HG02981 (cell line): ENCODE results near the gene C4B.
"Not testable (repeated sequence)": the region's sequence is repeated elsewhere in the genome, so short reads cannot be mapped to it uniquely, and the experiment has no call there.

Source experiments
- ATAC-seq: cut with Tn5 transposase; IDR thresholded peaks from one replicate; pipeline ENCODE4 v1.9.1; 2021; ENCODE audit warnings: mild to moderate bottlenecking, moderate library complexity; ENCODE audit not compliant: unreplicated experiment

C4B gene

DNA sequence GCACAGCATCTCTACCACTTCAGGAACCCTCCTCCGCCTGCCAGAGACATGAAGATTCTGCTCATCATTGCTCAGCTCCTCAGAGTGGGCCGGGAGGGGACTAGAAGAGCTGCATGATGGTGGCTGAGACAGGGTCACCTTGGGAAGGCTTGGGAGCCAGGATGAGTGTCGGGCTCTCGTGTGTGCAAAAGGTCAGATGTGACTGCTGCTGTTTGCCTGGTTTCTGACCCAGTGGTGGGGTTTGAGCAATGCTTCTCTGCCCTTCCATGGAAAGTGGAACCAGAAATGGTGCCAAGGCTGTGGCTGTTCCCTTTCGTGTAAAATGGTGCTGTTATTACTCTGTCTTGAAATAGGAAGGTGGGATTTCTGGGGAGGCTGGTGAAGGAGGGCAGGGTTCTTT is 33.6 kb upstream of the C4B start:
- ATAC-seq, result not testable (repeated sequence)

DNA sequence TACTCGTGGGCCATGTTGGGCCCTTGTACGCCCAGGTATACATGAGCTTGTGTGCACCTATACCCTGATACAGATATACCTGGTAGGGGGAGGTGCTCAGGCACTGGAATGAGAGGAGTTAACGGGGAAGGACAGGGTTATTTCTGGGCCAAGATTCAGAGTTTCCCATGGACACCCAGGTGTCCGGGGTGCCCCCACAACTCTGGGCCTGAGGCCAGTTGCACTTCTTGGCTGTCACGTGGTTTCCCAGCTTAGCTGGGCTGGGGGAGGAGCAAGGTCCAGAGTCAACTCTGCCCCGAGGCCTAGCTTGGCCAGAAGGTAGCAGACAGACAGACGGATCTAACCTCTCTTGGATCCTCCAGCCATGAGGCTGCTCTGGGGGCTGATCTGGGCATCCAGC is 32.9 kb upstream of the C4B start, which contains the start of gene C4A:
Gene C4A, plus strand, starts transcription at position 314 of the 400 bp plus-strand sequence. Its CDS starts 51 bp downstream, at position 365.
- ATAC-seq, result not testable (repeated sequence)

DNA sequence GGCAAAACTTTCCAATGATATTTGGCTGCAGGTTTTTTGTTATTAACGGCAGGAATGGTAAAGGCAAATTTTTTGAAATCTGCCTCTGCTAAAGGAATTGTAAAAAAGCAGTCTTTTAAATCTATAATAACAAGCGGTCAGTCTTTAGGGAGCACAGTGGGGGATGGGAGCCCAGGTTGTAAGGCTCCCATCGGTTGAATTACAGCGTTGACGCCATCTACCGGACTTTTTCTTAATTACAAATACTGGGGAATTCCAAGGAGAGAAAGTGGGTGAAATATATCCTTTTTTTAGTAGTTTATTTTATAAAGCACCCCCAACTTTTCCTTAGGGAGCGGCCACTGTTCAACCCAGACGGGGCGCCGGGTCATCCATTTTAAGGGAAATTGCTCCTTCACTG is 25.2 kb upstream of the C4B start:
- ATAC-seq, result not testable (repeated sequence)

DNA sequence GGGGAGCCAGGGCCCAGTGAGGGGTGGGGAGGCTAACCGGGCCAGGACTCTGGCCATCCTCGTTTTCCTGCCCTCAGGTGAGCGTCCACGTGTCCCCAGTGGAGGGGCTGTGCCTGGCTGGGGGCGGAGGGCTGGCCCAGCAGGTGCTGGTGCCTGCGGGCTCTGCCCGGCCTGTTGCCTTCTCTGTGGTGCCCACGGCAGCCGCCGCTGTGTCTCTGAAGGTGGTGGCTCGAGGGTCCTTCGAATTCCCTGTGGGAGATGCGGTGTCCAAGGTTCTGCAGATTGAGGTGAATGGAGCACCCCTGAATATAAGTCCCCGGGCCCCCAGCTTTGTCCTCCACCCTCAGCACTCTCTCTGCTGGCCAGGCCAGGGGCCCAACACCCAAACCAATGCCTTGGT is 20.2 kb upstream of the C4B start:
- ATAC-seq, result not testable (repeated sequence)

DNA sequence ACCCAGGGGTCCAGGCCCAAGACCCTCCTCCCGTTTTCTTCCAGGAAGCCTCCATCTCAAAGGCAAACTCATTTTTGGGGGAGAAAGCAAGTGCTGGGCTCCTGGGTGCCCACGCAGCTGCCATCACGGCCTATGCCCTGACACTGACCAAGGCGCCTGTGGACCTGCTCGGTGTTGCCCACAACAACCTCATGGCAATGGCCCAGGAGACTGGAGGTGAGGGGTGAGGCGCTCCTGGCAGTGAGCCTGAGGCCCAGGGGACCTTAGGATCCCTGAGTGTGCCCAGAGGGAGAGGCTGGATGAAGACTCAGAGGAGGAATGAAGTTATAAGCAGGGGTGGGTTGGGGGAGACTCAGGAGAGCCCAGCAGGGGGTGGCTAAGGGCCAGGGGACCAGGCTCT is 18.2 kb upstream of the C4B start:
- ATAC-seq, result not testable (repeated sequence)

DNA sequence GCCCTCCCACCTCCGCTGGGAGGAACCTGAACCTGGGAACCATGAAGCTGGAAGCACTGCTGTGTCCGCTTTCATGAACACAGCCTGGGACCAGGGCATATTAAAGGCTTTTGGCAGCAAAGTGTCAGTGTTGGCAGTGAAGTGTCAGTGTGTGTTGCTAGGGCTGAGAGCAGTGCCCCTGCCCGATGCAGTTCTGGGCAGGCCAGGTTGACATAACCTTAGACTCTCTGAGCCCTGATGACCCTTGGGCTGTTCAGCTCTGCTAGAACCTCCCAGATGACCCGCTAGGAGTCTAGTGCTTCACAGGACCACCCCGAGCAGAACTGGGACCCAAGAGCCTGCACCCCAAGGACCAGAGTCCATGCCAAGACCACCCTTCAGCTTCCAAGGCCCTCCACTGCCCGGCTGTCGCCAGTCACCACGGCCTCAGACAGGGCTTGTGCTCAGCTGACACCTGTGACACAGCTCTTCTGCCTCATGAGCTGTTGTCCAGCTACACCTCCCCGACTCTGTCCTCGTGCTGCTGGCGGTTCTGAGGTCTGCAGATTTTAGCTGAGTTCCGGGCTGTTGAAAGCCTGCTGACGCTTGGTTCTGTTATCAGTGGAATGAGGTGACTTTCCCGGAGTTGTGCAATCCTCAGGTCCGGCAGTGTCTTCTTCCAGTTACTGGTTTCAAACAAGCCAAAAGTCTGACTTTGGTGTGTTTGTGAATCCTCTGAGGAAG is 11.9 kb upstream of the C4B start:
- not testable (repeated sequence) for ATAC-seq

DNA sequence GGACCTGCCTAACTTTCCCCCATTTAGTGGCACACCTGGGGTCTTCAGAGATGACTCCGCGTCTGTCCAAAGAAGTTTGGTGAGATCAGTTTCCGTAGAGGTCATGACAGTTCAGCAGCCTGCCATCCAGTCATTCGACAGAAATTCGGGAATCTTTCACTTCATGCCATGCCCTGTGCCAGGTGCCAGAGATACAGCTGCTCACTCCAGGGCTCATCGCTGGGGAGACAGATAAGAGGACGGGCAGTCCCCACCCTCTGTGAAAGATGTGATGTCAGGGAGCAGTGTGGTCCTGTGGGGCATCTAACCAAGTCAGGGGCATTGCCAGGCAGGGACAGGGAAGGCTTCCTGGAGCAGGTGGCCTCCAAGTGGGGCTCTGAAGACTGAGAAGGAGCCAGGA is 11.3 kb upstream of the C4B start:
- not testable (repeated sequence) for ATAC-seq

DNA sequence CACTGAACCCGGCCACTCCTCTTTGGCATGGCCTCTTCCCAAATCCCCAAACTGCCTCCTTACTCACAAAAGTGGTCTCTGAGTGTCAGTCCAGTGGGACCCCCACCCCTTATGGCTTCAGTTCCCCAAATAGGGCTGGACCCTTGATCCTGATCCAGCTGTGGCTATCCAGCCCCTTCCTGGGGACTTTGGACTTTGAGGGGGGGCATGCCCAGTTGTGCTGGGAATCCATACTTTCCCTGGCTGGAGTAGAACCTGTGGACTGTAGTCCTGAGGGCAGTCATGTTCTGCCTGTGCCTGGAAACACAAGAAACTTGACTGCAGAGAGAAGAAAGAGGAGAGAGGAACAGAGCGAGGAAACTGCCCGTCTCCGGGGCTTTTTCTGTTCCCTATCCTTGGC is 10.2 kb upstream of the C4B start:
- not testable (repeated sequence) for ATAC-seq

DNA sequence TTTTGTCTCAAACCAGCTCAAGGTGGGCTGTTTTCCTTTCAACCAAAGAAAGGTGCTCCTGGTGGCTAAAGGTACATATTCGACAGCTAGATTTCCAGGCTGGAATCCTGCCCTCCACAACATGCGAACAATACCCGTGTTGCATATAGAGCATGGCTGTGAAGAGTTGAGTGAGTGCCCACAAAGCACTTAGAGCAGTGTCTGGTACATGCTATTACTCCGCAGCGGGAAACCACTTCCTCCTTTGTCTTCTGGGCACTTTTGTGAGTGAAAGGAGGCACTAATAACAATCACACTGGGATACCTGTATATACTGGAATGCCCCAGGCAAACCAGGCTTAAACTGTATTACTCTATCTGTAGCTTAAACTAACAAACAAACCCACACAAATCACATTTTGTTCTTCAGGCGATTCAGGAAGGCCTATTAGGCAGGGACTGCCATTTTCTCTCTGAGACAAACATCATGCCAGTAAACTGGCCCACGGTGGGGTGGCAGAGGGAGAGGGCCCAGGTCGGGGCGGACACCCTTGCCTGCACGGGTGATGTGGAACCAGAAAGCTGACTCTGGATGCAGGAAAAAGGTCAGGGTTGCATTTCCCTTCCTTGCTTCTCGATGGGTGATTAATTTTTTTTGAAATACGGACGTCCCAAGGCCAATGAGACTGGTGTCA is 9.6 kb upstream of the C4B start:
- not testable (repeated sequence) for ATAC-seq

DNA sequence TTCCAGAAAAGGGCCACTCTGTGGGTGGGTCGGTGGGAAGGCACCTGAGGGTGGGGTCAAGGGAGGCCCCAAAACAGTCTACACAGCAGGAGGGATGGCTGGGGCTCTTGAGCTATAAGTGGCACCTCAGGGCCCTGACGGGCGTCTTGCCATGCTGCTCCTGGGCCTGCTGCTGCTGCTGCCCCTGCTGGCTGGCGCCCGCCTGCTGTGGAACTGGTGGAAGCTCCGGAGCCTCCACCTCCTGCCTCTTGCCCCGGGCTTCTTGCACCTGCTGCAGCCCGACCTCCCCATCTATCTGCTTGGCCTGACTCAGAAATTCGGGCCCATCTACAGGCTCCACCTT is 9.1 kb upstream of the C4B start:
- not testable (repeated sequence) for ATAC-seq

DNA sequence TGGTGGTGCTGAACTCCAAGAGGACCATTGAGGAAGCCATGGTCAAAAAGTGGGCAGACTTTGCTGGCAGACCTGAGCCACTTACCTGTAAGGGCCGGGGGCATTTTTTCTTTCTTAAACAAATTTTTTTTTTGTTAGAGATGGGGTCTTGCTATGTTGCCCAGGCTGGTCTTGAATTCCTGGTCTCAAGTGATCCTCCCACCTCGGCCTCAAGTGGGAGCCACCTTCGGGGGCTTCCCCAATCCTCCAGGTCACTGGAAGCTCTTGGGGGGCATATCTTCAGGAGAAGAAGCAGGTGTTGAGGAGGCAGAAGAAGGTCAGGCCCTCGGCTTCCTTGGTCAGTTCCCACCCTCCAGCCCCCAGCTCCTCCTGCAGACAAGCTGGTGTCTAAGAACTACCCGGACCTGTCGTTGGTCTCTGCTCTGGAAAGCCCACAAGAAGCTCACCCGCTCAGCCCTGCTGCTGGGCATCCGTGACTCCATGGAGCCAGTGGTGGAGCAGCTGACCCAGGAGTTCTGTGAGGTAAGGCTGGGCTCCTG is 8.5 kb upstream of the C4B start:
- ATAC-seq, result not testable (repeated sequence)

DNA sequence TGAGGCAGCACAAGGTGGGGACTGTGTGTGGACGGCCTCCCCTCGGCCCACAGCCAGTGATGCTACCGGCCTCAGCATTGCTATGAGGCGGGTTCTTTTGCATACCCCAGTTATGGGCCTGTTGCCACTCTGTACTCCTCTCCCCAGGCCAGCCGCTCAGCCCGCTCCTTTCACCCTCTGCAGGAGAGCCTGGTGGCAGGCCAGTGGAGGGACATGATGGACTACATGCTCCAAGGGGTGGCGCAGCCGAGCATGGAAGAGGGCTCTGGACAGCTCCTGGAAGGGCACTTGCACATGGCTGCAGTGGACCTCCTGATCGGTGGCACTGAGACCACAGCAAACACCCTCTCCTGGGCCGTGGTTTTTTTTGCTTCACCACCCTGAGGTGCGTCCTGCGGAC is 7.5 kb upstream of the C4B start:
- not testable (repeated sequence) for ATAC-seq

DNA sequence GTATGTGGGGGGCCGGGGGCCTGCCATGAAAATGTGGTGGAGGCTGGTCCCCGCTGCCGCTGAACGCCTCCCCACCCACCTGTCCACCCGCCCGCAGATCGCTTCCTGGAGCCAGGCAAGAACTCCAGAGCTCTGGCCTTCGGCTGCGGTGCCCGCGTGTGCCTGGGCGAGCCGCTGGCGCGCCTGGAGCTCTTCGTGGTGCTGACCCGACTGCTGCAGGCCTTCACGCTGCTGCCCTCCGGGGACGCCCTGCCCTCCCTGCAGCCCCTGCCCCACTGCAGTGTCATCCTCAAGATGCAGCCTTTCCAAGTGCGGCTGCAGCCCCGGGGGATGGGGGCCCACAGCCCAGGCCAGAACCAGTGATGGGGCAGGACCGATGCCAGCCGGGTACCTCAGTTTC is 6.6 kb upstream of the C4B start:
- not testable (repeated sequence) for ATAC-seq

DNA sequence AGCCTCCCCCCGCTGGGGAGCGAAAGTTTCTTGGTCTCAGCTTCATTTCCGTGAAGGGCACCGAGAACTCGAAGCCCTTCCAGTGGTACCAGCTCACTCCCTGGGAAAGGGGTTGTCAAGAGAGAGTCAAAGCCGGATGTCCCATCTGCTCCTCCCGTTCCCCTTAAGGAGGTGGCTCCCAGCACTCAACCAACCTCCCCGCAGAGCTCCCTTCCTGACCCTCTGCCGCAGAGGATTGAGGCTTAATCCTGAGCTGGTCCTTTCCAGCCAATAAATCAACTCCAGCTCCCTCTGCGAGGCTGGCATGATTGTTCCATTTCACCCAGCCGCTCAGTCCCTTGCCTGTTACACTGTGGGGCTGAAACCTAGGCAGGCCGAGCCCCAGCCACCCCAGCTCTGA is 6.0 kb upstream of the C4B start:
- not testable (repeated sequence) for ATAC-seq

DNA sequence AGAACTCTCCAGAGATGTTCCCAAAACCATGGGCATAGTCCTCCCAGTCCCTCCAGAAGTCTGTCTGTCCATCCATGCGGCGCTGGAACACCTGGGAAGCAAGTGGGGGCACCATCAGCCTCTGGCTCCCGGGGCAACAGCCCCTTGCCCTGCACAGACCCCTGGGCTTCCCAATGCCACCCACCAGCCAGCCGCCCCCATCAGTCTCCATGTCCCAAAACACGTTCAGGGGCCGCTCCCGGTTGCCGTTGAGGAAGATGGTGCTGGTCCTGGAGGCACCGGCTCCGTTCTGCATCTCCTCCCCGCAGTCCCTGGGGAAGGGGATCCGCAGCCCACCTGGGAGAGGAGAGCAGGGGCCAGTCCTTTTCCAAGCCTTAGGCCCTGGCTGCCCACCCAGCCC is 5.1 kb upstream of the C4B start:
- ATAC-seq, result not testable (repeated sequence)

DNA sequence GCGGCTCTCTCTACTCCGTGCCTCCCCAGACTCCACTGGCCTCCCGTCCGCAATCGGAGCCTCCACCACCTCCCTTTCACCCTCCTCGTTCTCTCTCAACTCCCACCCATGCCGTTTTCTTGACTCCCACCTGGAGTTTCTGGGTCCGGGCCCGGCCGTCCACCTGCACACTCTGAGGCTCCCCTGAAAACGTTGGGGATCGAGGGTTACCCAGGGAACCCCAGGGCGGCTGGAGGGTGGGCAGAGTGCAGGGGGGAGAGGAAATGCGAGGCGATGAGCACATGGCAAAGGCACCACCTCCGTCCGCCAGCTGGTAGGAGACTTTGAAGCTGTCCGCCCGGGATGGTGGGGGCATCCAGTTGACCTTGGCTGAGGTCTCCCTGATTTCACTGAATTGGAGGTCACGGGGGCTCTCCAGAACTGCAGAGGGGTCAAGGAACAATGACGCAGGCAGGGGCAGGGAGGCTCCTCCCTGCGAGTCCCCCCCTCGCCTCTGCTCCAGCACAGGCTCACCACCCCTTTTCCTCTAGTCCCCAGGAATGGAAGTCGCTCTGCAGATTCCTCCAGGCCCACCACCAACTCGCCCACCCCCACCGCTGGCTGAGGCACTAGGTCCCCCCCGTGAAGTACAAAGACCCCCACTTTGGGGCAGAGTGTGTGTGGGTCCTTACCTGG is 3.6 kb upstream of the C4B start:
- ATAC-seq, result not testable (repeated sequence)

DNA sequence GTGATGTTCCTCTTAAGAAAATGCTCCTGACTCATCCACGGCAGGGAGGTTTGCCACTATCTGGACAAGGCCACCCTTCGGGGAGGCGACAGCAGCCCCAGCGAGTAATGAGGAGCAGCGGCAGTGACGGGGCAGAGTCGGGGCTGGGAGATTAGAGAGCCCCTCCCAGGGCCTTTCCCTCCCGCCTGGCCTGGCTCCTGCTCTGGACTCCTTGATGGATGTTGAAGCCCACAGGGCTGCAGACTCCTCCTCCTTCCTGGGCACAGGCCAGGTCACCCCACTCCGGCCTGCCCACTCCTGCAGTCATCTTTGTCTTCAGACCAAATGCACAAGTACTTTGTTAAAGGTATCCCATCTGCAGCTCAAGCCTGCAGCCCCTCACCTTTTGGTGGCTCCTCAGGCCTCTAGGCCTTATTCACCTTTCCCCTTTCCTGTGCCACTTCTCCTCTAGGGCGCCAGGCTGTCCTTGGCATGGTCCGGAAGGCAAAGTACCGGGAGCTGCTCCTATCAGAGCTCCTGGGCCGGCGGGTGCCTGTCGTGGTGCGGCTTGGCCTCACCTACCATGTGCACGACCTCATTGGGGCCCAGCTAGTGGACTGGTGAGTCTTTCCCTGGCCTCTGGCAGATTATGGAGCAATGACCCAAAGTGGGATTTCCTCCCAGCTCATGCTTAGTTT is 1.5 kb upstream of the C4B start:
- not testable (repeated sequence) for ATAC-seq

DNA sequence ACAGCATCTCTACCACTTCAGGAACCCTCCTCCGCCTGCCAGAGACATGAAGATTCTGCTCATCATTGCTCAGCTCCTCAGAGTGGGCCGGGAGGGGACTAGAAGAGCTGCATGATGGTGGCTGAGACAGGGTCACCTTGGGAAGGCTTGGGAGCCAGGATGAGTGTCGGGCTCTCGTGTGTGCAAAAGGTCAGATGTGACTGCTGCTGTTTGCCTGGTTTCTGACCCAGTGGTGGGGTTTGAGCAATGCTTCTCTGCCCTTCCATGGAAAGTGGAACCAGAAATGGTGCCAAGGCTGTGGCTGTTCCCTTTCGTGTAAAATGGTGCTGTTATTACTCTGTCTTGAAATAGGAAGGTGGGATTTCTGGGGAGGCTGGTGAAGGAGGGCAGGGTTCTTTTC is 857 bp upstream of the C4B start:
- ATAC-seq, result not testable (repeated sequence)

DNA sequence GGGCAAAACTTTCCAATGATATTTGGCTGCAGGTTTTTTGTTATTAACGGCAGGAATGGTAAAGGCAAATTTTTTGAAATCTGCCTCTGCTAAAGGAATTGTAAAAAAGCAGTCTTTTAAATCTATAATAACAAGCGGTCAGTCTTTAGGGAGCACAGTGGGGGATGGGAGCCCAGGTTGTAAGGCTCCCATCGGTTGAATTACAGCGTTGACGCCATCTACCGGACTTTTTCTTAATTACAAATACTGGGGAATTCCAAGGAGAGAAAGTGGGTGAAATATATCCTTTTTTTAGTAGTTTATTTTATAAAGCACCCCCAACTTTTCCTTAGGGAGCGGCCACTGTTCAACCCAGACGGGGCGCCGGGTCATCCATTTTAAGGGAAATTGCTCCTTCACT is 7.5 kb downstream of the C4B start:
- not testable (repeated sequence) for ATAC-seq

DNA sequence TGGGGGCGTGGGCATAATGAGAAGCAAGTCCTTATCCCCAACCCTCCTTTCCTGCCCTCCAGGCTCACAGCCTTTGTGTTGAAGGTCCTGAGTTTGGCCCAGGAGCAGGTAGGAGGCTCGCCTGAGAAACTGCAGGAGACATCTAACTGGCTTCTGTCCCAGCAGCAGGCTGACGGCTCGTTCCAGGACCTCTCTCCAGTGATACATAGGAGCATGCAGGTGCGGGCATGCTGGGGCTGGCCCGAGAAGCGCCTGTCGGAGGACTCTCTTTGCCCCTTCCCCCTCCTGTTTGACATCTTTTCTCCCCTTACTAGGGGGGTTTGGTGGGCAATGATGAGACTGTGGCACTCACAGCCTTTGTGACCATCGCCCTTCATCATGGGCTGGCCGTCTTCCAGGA is 14.0 kb downstream of the C4B start:
- not testable (repeated sequence) for ATAC-seq

DNA sequence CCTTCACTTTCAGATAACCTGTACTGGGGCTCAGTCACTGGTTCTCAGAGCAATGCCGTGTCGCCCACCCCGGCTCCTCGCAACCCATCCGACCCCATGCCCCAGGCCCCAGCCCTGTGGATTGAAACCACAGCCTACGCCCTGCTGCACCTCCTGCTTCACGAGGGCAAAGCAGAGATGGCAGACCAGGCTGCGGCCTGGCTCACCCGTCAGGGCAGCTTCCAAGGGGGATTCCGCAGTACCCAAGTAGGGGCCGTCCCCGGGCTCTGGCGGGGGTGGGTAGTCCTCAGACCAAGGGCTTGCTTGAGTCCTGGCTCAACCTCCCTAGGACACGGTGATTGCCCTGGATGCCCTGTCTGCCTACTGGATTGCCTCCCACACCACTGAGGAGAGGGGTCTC is 15.0 kb downstream of the C4B start:
- not testable (repeated sequence) for ATAC-seq
